HG02588 (cell line): ENCODE data around the gene FMN2.
"Not testable (repeated sequence)": the region's sequence is repeated elsewhere in the genome, so short reads cannot be mapped to it uniquely, and the experiment has no call there.

Experiments used
- ATAC-seq: cut with Tn5 transposase; IDR thresholded peaks from one replicate; pipeline ENCODE4 v1.9.1; 2021; ENCODE audit warnings: mild to moderate bottlenecking, moderate library complexity; ENCODE audit not compliant: unreplicated experiment

FMN2 gene

DNA sequence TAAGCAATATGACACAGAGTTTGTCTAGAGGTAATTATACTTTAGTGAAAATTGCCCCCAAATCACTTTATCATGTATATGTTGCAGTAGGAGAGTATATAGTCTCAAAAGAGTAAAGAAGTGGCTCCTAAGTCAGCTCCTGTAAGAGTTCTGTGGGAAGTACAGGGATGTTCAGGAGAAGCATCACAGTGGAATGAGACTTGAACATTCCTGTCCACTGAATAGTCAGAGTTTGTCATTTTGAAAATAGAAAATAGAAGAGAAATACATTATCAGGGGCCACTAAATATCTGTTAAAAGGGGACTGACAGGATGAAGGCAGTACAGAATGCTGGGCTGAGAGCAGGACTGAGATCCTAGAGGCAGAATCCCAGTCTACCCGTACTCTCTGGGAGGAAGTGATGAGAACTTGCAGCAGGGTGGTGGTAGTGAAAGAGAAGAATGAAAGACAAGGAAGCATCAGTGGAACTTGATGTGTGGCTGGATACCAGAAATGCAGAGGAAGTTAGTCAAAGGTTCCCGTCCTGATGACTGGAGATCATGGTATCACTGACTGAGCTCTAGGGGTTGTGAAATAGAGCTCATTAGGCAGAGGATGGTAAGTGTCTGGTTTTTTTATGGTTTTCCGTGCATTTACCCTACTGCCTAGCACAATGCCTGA, 153.4 kb downstream of the FMN2 start:
- no peak for ATAC-seq

DNA sequence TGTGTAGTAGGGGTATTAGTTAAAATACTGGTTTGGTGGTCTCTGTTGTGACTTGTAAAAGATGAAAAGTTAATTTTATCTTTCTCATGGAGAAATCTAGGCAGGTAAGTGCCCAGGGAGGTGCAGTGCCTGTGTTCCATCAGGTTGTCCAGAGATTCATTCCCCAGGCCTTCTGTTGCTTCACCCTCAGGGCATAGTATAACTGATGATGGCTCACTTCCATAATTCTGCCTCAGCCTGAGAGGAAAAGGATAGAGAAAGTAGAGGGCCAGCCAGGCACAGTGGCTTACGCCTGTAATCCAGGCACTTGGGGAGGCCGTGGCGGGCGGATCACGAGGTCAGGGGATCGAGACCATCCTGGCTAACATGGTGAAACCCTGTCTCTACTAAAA, 153.9 kb downstream of the FMN2 start:
- ATAC-seq, result no peak

DNA sequence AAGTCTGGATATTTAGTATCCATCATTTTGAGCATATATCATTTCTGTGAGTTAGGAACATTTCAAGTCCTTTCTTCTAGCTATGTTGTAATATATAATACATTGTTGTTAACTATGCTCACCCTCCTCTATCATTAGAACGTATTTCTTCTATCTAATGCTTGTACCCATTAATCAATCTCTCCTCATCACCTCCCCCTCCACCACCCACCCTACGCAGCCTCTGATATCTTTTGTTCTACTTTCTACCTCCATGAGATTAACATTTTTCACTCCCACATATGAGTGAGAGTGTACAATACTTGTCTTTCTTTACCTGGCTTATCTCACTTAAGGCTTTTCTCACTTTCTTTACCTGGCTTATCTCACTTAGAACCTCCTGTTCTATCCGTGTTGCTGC, 156.2 kb downstream of the FMN2 start:
- no peak for ATAC-seq

DNA sequence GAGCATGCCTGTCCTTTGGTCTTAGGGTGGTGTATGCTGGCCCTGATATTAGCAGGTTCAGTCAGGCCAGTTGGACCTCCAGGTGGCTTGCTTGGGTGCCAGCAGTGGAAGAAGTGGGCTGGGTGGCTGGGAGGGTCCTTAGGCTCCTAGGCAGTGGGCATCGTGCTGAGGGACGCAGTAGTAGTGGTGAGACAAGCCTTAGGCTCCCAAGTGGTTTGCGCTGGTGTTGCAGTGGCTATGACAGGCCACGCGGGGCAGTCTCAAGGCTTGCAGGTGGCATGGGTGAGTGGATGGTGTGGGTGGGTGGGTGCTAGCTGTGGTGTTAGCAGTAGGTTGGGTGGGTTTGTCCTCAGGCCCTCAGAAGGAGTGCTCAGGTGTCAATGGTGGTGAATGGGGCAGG, 162.3 kb downstream of the FMN2 start:
- no peak for ATAC-seq

DNA sequence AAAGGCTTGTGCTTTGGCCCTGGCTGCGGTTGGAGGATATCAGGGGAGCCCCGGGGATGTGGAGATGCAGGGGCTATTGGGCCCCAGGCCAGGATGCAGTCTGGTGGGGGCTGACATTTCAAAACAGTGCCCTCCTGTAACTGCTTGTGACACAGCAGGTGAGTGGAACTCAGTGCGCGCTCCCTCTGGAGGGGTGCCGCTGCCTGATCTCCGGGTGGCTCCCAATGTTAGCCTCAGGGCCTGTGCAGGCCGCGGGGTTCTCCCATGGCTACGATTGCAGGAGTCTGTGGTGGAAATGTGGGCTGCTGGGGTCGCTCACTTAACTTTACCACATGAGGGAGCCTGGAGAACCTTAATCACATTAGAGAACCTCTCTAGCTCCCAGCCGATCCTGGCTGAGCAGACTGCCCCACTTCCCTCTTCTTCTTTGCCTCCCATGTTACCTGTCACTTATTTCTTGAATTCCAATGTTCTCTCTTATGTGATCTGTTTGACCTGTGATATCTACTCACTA, 163.2 kb downstream of the FMN2 start:
- no peak for ATAC-seq

DNA sequence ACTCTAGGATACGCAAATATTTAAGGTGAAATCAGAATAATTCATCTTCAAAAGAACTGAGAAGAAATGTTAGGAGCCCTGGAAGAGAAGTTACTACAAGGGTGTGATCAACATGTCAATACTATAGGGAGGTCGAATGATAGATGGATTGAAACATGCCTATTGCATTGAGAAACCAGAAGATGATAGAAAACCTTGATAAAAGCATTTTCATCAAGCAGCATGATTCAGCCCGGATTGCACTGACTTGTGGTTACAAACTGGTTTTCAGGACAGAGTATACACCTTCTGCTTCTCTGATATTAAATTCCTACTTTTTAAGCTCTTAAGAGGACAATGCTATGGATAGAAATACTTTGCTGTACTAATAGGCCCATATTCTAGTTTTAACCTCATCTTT, 164.2 kb downstream of the FMN2 start:
- no peak for ATAC-seq

DNA sequence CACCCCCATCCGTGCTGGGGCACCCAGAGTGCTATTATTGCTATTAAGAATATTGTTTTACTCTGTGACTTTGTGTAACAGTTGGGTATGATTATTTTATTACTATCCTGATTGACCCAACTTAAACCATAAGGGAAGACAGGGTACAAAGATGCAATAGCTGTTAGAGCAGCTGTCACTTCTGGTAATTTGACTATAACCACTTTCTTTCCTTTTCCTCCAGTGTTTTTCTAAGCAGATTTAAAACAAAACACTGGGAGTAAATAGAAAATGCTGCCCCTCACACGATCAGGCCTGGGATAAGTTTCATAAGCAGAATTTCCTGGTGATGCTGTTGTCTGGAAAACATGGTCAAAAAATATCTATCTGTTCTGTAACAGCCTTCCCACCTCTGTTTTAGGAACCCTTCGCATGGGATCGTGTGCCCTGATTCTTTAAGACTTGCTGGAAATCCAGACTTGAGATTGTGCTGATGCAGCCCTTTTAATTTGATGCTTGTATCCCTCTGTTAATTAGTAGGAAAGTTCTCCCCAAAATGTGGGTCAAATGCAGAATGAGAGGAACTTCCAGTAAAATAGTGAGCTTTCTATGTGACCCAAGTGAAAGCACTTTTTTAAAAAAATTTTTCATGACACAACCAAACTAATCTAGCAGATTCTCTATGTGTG, 165.3 kb downstream of the FMN2 start:
- no peak for ATAC-seq

DNA sequence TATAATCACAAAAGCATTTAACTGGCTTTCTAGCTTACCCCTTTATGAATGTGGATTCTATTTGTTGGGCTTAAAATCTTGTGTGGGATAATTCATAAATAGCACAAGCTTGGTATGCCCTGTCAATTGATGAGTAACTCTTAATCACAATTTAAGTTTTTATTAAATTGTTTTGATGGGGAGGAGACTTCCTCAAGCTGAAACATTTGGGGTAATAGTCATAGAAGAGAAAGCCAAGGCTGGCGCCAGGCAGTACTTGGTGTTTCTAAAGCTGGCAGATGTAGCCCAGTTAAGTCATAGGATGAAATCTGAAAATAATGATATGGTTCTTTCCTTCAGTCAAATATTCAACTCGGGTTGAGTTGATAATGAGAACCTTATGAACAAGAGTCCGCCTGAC, 167.2 kb downstream of the FMN2 start:
- no peak for ATAC-seq

DNA sequence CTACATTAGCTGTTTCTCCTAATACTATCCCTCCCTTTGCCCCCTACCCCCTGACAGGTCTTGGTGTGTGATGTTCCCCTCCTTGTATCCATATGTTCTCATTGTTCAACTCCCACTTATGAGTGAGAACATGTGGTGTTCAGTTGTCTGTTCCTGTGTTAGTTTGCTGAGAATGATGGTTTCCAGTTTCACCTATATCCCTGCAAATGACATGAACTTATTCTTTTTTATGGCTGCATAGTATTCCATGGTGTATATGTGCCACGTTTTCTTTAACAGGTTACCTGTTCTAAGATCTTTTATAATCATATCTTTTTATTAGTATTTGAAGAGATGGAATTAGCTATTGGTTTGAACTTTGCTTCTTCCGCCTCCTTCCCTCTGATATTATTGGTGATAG, 172.8 kb downstream of the FMN2 start:
- ATAC-seq, result not testable (repeated sequence)

DNA sequence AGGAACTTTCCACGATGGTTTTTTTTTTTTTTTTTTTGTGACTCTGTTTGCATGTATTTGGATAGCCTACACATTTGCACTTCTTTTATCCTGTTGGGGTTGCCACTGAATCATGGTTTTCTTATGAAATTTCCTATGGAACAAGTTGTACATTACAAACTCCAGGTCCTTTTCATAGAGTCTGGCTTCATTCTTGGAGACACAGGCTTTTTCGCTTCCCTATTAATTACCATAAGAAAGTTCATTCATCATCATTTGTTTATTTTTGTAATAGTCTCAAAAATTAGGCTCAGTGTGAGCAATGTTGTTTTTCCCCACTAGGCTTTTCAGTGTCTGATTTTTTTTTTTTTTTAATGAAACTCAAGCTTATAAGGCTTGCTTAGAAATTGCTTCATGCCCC, 179.4 kb downstream of the FMN2 start:
- no peak for ATAC-seq

DNA sequence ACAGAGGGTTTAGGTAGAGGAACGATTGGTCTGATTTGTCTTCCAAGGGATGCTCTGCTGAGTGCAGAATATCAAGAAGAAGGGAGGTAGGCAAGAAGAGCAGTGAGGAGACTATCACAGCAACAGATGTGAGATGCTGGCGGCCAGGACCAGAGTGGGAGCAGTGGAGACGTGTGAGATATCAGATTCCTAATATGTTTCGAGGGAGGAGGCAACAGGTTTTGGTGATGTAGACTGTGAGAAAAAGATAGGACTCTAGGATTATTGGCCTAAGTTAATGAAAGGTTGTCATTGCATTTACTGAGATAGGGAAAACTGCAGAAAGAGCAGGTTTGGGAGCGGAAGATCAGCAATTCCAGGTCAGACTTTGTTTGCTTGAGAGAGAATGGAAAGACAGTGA, 182.9 kb downstream of the FMN2 start:
- no peak for ATAC-seq

DNA sequence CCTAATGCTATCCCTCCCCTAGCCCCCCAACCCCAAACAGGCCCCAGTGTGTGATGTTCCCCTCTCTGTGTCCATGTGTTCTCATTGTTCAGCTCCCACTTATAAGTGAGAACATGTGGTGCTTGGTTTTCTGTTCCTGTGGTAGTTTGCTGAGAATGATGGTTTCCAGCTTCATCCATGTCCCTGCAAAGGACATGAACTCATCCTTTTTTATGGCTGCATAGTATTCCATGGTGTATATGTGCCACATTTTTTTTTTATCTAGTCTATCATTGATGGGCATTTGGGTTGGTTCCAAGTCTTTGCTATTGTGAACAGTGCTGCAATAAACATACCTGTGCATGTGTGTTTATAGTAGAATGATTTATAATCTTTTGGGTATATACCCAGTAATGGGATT, 183.5 kb downstream of the FMN2 start:
- ATAC-seq, result not testable (repeated sequence)

DNA sequence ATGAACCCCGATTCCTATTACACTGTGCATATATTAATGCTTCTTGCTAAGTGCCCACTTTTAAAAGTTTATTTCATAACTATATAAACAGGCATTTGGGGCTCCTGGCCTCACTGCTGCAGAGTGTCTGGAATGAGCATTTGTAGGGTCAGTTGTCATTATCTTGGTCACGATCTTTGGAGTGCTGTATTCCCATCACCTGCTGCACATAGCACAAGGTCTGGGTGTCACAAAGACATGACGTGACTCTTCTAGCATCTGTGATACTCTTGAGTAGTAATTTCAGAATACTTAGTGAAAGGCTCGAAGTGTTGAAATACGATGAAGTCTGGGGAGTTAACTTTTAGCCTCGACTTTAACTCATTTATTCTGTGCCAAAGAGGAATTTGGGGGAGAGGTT, 186.4 kb downstream of the FMN2 start:
- no peak for ATAC-seq

DNA sequence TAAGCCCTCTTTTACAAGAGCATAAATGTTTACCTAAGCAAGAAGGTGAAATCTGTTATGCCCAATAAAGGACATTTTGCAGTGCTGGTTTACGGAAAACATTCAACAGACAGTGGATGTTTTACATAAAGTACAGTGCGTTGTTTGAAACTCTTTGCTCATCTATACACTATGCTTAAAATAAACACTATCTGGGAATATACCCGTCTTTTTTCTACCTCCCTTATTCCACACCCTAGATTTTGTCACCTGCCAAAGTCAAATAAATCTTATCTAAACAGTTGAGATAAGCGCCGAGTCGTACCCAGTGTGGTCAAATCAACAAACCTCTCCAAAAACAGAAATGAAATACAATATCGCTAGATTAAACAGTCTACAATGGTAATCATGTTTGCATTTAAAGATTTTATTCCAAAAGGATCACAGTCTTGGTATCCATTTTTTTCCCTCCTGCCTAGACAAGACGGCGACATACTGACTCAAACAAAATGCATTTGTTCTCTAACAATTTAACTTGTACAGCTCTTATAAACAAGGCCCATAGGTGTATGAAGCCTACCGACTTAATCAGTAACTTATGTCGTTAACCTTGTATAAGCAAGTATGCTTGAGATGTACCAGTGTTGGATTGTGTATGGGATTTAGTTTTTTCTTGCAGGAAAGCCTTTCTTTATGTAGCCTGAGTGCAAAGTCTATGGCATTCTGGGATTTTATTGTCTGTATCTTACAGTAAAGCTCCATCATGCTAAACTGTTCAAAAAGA, 189.1 kb downstream of the FMN2 start:
- no peak for ATAC-seq

DNA sequence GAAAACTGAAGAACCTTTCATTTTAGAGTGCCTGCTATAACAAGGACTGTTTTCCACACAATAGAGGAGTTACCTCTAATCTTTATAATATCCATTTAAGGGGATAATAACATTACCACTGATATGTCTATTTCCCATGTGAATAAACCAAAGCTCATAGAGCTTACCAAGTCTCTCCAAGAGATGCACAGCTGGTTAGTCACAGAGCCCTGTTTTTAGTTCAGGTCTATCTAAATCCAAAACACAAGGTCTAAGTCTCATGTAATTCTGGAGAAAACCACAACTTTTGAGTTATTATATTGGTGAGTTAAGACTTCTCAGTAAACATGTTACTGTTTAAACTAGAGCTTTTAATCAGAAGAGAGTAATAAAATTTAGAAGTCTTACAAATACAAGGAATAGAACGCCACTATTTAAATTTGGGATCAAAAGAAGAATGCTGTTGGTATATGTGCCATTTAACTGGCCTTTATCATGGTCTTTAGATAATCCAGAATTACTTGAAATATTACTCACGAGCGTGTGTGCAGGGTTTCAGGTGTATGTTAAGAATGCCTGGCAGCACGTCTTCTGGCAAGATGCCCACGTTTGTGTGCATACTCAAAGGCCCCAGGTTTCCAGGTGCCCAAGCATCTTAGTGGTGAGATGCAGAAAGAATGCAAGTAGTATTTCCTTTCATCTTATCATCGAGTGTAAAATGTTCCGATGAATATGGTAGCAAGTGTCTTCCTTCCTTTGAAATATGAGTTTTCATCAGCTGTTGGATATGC, 190.6 kb downstream of the FMN2 start:
- no peak for ATAC-seq

DNA sequence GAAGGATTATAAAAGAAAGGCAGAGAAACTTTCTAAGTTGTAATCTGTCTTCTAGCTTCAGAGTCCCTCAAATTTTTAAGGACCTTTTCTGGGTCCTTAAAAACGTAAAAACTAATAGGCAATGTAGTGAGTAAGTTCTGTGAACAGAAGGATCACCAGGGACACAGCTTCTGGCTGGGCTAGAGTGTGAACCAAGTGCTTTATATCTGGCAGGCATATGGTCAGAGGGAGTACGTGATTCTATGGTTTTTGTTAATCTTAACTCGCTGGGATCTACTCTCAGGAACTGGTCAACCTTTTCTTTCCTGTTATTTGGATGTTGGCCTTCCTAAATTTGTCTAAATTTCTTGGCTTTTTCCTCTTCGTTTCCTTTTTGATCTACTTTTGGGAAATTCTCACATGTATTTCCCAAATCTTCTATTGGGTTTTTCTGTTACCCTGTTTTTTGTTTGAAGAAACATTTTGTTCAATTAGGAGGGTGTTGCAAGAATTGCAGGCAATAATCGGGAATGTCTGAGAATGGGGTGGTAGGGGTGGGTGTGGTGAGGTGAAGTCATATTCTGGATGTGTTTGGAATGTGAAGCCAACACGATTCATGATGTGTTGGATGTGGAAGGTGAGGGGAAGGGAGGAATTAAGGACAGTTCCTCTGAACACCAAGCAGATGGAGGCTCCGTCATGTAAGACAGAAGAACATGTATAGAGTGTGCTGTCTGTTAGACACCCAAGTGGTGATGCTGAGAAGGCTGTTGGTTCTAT, 193.2 kb downstream of the FMN2 start:
- ATAC-seq, result no peak

DNA sequence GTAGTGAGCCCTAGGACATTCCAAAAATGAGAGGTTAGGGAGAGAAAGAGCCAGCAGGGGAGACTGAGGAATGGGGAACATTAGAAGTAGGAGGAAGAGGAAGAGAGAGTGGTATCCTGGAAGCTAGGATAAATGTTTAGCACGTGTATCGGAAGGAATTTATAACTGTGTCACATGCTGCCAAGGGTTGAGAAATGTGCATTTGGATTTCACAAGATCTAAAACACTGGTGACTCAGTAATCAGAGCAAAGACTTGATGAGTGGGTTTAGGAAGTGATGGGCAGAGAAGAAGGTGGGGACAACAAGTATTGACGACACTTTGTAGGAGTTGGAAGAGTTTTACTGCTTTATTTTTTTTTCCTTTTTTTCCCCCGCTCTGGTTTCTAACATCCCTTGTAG, 193.9 kb downstream of the FMN2 start:
- ATAC-seq, result no peak

DNA sequence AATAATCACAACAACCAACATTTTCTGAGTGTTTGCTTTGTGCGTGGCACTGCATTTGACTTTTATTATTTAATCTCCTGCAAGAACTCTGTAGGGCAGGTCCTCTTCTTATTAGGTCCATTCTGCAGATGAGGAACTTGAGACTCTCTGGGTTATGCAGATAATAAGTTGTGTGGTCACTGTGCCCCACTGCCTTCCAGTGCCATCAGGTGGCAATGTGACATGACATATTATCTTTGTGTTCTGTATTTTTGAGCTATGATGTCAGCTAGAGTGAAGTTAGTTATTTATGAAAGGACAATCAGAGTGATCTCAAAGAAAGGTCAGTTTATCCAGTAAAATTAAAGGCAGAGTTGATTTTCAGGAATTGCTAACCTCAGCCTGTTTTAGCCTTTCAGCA, 196.0 kb downstream of the FMN2 start:
- ATAC-seq, result no peak

DNA sequence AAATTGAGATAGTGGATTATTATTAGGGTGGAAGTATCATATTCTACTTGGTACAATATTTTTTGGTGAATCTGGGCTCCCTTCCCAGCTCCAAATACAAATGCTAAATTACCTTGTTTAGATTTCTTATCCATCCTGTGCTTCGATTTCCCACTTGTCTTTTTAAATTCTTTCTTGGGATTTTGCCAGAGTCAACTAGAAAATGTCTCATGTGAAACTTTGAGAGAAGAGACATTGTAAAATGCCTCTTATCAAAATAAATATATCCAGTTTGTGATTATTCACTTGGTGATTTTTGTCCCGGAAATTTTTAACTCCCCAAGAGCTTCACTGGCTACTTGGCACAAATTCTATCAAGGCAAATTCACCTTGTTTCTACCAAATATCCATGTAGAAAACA, 202.0 kb downstream of the FMN2 start:
- no peak for ATAC-seq

DNA sequence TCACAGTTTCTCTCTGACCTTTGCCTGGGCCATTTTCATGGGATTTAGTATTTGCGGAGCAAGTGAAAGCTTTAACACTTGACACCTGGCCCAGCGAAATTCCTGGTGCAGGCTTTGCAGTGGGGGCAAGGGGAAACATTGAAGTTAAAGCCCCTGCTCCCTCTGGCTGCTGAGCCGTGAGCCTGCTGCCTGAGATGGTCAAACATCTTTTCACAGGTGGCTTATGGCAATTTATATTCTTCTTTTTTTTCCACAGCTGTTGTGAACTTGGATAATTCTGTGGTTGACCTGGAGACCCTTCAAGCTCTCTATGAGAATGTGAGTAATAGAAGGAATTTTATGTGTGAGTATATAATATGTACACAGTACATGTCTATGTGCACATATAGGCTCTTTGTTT, 202.9 kb downstream of the FMN2 start:
- no peak for ATAC-seq

DNA sequence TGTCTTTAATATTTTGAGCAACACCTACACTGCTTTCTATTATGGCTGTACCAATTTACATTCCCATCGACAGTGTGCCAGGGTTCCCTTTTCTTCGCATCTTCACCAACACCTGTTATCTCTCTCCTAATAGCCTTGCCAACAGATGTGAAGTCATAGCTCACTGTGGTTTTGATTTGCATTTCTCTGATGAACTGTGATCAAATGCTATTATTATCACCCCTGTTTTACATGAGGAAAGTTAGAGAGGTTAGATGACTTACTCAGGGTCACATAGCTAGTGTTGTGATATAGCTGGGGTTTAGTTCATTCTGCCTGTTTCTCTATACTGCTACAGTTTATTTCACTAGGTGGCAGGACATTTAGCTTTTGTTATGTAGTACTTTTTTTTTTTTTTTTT, 204.1 kb downstream of the FMN2 start:
- ATAC-seq, result no peak
